Endothelial cell of umbilical vein (primary cell): Measurements from ENCODE around the gene AKAP6.

ENCODE experiments used
- GATA2 ChIP-seq: IDR thresholded peaks from 2 replicates; pipeline ENCODE4 v1.7.0; 2011; ENCODE audit warnings: low read depth, mild to moderate bottlenecking, moderate library complexity, mixed read lengths, low read length; ENCODE audit not compliant: insufficient read length, insufficient read depth
- JUN ChIP-seq: IDR thresholded peaks from 2 replicates; pipeline ENCODE4 v1.6.1; 2011; ENCODE audit warnings: borderline replicate concordance, low read depth; ENCODE audit not compliant: insufficient read length, insufficient read depth
- POLR2A ChIP-seq: IDR thresholded peaks from 2 replicates; pipeline ENCODE4 v1.6.1; 2012; ENCODE audit warnings: low read depth, mild to moderate bottlenecking, control low read depth, low read length
- TF ChIP-seq, protein P1 (sequence below), 2 donors: IDR thresholded peaks; 1 replicate in 1 of 2; 2 replicates in 1 of 2; pipeline ENCODE4 v1.5.1; 2011; ENCODE audit warnings: low read length in 2 of 2, mild to moderate bottlenecking in 2 of 2, moderate library complexity in 2 of 2, control low read depth in 1 of 2, inconsistent platforms in 1 of 2, low read depth in 1 of 2; ENCODE audit not compliant: insufficient read depth in 1 of 2; ENCODE audit errors: extremely low read depth in 1 of 2

DNA sequence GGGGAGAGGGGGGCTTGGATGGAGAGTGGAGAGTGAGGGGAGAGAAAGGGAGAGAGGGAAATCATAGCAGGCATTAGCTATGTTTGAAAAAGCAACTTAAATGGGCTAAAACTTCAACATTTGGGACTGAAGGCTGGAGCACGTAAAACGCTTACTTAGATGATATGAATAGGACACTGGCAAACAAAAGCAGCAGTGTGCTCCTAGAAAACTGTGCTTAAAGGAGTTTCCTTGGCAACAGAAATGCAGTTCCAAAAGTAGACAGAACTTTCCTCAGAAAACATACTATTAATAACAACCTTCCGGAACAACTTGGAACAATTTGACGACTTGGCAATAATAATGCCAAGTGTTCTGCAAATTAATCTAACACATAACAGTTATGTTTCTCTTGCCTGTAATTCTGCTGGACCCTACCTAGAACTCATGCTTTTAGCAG lies 374.1 kb downstream of the AKAP6 start:
- TF ChIP-seq, protein P1, sequence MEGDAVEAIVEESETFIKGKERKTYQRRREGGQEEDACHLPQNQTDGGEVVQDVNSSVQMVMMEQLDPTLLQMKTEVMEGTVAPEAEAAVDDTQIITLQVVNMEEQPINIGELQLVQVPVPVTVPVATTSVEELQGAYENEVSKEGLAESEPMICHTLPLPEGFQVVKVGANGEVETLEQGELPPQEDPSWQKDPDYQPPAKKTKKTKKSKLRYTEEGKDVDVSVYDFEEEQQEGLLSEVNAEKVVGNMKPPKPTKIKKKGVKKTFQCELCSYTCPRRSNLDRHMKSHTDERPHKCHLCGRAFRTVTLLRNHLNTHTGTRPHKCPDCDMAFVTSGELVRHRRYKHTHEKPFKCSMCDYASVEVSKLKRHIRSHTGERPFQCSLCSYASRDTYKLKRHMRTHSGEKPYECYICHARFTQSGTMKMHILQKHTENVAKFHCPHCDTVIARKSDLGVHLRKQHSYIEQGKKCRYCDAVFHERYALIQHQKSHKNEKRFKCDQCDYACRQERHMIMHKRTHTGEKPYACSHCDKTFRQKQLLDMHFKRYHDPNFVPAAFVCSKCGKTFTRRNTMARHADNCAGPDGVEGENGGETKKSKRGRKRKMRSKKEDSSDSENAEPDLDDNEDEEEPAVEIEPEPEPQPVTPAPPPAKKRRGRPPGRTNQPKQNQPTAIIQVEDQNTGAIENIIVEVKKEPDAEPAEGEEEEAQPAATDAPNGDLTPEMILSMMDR (IDR thresholded peaks at IDR 0.05; ENCODE audit: extremely low read depth in 1 of 2, insufficient read depth in 1 of 2, low read depth in 1 of 2, low read length in 2 of 2) = no peak
- TF ChIP-seq POLR2A (no peak), JUN (no peak), GATA2 (no peak)
